Epithelial cell of proximal tubule (primary cell): ENCODE data around the gene CCDC86. TPM values are rescaled to one million over a fixed set of nuclear protein-coding genes. Genes with fewer than 3 reads are reported as not detected.

ENCODE experiments used
- DNase-seq: peaks from one replicate; pipeline ENCODE4 v3.0.0-alpha.2; 2011; ENCODE audit warnings: low read depth
- H3K4me3 ChIP-seq: 2 replicates; pipeline ENCODE4 v1.5.1; 2011; ENCODE audit warnings: low read depth, mild to moderate bottlenecking, low read length
- total RNA-seq: library from RNA; depleted of rRNA; stranded (reverse); fragments of >200 nt; gene quantifications from 2 replicates; pipeline ENCODE4 v1.2.3, GENCODE V29; 2015
- TF ChIP-seq, protein P1 (sequence below): conservative IDR thresholded peaks from 2 replicates; pipeline ENCODE4 v1.5.1; 2012; ENCODE audit warnings: low read depth, mild to moderate bottlenecking, low read length

CCDC86 gene
- total RNA-seq, 1 donor from 2014 or later = 38.6 TPM

DNA sequence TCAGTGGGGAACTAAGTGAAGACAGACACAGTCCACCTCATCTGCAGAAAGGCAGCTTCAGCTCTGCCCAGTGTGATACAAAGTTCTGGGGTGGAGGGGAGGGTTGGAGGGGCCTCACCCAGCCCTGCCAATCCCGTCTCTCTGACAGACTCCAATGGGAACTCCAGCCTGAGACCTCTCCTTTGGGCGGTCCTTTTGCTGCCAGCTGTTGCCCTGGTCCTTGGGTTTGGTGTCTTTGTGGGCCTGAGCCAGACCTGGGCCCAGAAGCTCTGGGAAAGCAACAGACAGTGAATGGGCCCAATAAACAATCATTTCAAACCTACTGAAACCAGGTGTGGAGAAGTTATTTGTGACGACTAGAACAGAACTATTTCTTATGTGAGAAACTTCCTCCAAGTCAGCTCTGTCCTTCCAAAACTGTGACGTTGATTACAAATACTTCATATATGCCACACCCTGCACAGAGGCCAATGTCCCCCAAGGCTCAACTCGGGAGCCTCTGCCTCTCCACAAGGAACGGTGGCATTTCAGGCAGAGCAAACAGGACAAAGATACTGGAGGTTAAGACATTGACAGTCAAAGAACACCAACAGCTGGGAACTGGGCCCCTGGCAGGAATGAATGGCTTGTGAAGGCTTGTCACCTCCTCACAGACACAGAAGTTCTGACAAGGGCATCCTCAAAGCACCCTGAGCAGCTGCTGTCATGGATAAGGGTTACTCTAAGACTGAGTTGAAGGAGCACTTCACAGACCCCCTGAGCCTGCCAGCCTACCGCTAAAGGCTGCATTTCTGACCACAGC lies 33.7 kb downstream of the CCDC86 start:
- no peak for DNase-seq
- H3K4me3 ChIP-seq = no peak overlapping the region

GRCh38 chr11:60876168-60876485 lies 34.2 kb downstream of the CCDC86 start:
- no peak overlapping the region for H3K4me3 ChIP-seq
- DNase-seq = no peak
- TF ChIP-seq, protein P1, sequence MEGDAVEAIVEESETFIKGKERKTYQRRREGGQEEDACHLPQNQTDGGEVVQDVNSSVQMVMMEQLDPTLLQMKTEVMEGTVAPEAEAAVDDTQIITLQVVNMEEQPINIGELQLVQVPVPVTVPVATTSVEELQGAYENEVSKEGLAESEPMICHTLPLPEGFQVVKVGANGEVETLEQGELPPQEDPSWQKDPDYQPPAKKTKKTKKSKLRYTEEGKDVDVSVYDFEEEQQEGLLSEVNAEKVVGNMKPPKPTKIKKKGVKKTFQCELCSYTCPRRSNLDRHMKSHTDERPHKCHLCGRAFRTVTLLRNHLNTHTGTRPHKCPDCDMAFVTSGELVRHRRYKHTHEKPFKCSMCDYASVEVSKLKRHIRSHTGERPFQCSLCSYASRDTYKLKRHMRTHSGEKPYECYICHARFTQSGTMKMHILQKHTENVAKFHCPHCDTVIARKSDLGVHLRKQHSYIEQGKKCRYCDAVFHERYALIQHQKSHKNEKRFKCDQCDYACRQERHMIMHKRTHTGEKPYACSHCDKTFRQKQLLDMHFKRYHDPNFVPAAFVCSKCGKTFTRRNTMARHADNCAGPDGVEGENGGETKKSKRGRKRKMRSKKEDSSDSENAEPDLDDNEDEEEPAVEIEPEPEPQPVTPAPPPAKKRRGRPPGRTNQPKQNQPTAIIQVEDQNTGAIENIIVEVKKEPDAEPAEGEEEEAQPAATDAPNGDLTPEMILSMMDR = no peak

More for the DNA sequence above, 33.7 kb downstream of the CCDC86 start:
- TF ChIP-seq, protein P1 = no peak

DNA sequence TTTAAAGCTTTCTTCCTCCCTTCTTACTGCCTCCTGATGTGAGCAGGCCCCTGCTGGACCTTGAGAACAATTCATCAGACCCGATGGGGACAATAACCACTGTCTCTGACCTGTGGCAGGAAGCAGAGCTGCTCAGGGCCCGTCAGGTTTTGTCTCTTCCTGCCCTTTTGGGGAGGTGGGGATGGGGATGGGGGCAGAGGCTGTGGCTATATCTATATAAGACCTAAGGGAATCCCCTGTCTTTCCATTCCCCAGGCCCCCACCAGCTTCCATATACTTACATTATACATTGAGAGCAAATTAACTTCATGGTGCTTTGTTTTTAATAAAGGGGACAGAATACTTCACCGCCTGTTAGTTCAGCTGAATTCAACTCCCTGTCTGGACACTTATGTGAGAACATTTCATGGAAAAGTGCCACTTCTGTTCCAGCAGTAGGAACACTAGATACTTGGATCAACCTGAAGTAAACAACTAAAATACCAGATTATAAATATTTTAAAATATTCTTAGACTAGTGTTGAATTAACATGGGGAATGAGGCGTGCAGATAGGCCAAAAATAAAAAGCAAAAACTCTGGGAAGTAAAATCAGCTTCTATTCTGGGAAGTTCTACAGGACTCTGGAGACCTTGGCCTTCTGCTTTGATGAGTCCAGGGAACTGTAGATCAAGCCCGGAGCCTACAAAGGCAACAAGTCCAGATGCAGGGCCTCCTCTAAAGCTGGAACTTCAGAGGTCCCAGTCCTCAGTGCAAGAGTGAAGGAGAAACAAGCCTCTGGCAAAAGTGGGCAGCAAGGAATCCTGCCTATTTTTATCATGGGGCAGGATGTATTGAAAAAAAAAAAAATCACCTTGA lies 36.6 kb downstream of the CCDC86 start:
- no peak overlapping the region for H3K4me3 ChIP-seq
- TF ChIP-seq, protein P1 = no peak

GRCh38 chr11:60879104-60879503 lies 37.2 kb downstream of the CCDC86 start:
- no peak for DNase-seq
- no peak overlapping the region for H3K4me3 ChIP-seq
- TF ChIP-seq, protein P1 = no peak

More for the DNA sequence above, 36.6 kb downstream of the CCDC86 start:
- DNase-seq = no peak

DNA sequence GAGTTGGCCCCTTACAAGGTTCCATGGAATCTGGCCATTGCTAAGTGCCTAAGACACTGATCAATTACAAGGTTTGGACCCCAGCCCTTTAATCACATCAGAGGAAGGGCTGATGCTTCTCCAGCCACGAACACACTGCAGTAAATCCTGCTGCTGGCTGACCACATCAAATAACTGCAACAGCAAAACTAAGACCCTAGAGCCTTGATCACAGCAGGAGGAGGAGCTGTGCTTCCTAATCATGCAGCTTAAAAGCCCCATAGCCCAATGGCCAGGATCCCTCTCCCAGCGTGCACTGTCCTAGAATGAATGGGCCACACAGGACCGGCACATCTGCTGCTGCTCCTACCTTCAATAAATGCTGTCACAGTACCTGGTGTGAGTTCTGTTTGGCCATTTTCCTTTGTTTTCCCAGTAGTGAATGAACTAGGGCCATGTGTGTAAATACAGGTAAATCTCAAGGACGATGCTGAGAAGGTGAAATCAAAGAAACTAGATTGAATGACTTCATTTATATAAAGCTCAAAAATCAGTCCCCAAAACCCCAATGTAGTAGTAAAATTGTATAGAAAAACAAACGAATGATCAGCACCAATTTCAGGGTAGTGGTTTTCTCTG lies 38.2 kb downstream of the CCDC86 start:
- no peak overlapping the region for H3K4me3 ChIP-seq
- no peak for DNase-seq
- TF ChIP-seq, protein P1 = no peak

DNA sequence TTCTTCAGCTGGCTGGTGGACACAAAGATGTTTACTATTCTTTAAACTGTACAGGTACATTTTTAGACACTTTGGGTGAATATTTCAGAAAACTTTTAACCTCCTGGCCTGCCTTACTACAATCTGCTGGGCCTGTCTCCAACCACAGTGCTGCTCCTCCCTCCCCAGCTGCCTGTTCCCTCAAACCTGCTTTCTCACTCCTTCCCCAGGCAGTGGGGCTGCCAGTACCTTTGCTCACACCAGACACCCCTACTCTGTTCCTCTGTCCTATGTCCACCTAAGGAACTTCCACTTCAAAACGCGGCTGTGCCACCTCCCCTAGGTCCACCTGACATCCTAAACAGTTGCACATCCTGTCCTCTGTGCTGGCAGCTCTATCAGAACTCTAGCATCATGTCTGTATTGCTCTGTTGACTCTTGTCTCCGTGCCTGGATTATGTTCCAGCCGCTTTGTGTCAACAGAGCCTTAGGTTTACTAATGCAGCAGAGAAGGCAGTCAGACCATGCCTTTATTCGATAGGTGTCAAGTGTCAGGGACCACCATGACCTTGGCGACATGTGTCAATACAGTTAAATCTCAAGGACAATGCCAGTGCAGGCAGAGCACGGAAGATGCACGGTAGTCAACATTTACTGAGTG lies 38.9 kb downstream of the CCDC86 start:
- DNase-seq = no peak
- H3K4me3 ChIP-seq = no peak overlapping the region
- TF ChIP-seq, protein P1 = no peak
